Fibroblast of mammary gland (primary cell): ENCODE measurements around the gene MUC4.
A peak's percentile ranks its signal among the peaks of the same experiment; 100 is the strongest.
"Not testable (repeated sequence)": the region's sequence is repeated elsewhere in the genome, so short reads cannot be mapped to it uniquely, and the experiment has no call there.

Experiments used
- DNase-seq: peaks from one replicate; pipeline ENCODE4 v3.0.0-alpha.2; 2010; ENCODE audit warnings: low read depth
- H3K4me3 ChIP-seq: 2 replicates; pipeline ENCODE4 v1.5.1; 2011; ENCODE audit warnings: low read depth, mild to moderate bottlenecking, low read length, moderate library complexity; ENCODE audit not compliant: control insufficient read depth
- TF ChIP-seq, protein P1 (sequence below): conservative IDR thresholded peaks from 2 replicates; pipeline ENCODE4 v1.5.1; 2011; ENCODE audit warnings: low read depth, low read length, inconsistent platforms; ENCODE audit not compliant: control insufficient read depth, insufficient read depth

The MUC4 gene

DNA sequence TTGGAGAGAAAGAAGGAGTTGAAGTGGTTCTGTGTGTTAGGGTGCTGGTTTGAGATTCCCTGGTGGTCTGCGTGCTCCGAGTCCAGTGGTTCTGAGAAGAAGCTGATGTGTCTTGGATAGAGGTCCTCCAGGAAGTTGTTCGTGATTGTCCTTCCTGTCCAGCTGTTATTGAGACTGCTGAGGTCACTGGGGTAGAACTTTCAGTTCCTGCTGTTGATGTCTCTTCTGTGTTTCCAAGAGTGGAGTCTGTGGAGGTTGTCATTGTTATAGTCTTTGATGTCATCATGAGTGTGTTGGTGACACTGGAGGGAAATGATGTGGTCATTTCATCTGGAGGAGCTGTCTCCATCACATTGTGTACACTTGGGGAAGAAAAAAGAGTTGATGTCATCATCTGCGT is 20.8 kb downstream of the MUC4 start:
- TF ChIP-seq, protein P1, sequence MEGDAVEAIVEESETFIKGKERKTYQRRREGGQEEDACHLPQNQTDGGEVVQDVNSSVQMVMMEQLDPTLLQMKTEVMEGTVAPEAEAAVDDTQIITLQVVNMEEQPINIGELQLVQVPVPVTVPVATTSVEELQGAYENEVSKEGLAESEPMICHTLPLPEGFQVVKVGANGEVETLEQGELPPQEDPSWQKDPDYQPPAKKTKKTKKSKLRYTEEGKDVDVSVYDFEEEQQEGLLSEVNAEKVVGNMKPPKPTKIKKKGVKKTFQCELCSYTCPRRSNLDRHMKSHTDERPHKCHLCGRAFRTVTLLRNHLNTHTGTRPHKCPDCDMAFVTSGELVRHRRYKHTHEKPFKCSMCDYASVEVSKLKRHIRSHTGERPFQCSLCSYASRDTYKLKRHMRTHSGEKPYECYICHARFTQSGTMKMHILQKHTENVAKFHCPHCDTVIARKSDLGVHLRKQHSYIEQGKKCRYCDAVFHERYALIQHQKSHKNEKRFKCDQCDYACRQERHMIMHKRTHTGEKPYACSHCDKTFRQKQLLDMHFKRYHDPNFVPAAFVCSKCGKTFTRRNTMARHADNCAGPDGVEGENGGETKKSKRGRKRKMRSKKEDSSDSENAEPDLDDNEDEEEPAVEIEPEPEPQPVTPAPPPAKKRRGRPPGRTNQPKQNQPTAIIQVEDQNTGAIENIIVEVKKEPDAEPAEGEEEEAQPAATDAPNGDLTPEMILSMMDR: no peak
- no peak for DNase-seq
- H3K4me3 ChIP-seq: no peak overlapping the region

DNA sequence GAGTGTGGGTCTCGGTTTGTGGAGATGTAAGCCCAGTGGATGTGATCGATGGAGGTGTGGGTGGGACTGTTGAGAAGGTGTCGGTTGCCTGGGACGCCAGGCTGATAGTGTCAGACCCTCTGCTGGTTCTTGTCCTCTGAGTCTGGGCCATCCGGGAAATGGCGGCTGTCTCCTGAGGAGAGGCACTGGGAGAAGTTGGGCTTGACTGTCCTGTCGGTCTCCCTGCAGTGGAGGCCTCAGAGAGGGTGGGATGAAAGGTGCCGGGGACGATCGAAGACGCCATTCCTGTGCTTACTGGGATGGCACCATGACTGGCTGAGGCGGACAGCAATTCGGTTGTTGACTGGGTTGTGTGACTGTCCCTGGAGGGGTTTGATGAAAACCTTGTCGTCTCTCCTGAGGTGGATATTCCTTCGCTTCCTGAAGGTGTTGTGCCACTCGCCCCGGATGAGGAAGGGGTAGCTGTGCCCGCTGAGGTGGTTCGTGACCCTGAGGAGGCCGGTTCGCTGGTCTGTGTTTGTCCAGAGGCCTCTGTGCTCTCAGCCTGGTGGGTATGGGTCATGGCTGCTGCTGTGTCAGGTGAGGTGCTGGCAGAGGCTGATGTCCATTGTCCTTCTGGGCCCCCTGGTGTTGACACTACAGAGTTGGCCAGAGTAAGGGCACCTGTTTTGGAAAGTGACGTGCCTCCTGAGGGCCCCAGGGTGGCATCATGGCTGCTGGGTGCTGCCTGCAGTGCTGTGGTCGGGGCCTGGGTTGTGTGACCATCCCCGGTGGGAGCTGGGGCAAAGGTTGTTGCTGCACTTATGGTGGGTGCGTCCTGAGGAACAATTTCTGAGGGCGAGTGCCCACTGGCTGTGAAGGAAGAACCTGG is 22.8 kb downstream of the MUC4 start:
- no peak for DNase-seq
- TF ChIP-seq, protein P1: no peak
- no peak overlapping the region for H3K4me3 ChIP-seq

DNA sequence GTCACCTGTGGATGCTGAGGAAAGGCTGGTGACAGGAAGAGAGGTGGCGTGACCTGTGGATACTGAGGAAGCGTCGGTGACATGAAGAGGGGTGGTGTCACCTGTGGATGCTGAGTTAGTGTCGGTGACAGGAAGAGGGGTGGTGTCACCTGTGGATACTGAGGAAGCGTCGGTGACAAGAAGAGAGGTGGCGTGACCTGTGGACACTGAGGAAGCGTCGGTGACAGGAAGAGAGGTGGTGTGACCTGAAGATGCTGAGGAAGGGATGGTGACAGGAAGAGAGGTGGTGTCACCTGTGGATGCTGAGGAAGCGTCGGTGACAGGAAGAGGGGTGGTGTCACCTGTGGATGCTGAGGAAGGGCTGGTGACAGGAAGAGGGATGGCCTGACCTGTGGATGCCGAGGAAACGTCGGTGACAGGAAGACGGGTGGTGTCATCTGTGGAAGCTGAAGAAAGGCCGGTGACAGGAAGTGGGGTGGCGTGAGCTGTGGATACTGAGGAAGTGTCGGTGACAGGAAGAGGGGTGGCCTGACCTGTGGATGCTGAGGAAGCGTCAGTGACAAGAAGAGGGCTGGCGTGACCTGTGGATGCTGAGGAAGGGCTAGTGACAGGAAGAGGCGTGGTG is 25.8 kb downstream of the MUC4 start:
- not testable (repeated sequence) for DNase-seq, H3K4me3 ChIP-seq

DNA sequence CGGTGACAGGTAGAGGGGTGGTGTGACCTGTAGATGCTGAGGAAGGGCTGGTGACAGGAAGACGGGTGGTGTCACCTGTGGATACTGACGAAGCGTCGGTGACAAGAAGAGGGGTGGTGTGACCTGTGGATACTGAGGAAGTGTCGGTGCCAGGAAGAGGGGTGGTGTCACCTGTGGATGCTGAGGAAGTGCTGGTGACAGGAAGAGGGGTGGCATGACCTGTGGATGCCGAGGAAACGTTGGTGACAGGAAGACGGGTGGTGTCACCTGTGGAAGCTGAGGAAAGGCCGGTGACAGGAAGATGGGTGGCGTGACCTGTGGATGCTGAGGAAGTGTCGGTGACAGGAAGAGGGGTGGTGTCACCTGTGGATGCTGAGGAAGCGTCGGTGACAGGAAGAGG is 27.7 kb downstream of the MUC4 start:
- H3K4me3 ChIP-seq, DNase-seq: not testable (repeated sequence)

DNA sequence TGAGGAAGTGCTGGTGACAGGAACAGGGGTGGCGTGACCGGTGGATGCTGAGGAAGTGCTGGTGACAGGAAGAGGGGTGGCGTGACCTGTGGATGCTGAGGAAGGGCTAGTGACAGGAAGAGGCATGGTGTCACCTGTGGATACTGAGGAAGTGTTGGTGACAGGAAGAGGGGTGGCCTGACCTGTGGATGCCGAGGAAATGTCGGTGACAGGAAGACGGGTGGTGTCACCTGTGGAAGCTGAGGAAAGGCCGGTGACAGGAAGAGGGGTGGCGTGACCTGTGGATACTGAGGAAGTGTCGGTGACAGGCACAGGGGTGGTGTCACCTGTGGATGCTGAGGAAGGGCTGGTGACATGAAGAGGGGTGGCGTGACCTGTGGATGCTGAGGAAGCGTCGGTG is 30.5 kb downstream of the MUC4 start:
- not testable (repeated sequence) for DNase-seq

DNA sequence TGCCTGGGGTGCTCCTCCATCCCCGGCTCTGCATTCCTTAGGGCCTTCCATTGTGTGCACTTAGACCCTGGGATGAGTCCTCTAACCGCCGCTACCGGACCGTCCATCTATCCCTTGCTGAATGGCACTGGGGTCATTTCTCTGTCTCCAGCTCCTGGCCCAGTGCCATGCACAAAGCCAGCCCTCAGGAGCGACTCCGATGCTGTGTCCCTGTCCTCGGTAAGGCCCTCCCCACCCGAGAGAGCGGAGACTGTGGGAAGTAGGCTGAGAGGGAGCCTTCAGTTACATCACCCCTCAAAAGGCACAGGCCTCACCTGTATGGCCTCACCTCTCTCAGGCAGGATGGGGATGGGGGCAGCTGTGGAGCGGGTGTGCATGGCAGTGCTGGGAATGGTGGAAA is 33.8 kb downstream of the MUC4 start:
- no peak for DNase-seq
- H3K4me3 ChIP-seq: no peak overlapping the region
- TF ChIP-seq, protein P1: no peak

More for the DNA sequence above, 30.5 kb downstream of the MUC4 start:
- H3K4me3 ChIP-seq: not testable (repeated sequence)

DNA sequence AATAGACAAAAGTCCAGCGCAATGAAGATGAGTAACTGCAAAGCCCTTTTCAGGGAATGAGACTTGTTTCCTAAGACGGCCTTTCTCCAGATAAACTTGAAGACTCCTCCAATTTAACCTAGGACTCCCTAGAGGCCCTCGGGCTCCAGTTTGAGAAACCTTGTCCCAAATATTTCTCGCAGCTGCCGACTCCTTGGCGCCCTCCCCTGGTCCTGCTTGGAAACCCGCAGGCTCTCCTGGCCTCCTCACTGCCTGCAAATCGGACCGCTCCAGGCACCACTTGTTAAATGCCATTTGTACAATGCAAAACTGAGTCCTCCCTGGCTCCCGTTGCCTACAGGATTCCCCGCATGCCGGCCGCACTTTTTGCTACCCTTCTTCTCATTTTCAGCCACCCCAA is 36.8 kb downstream of the MUC4 start:
- TF ChIP-seq, protein P1: peak; percentile 62
- no peak overlapping the region for H3K4me3 ChIP-seq
- DNase-seq: peak; percentile 51

DNA sequence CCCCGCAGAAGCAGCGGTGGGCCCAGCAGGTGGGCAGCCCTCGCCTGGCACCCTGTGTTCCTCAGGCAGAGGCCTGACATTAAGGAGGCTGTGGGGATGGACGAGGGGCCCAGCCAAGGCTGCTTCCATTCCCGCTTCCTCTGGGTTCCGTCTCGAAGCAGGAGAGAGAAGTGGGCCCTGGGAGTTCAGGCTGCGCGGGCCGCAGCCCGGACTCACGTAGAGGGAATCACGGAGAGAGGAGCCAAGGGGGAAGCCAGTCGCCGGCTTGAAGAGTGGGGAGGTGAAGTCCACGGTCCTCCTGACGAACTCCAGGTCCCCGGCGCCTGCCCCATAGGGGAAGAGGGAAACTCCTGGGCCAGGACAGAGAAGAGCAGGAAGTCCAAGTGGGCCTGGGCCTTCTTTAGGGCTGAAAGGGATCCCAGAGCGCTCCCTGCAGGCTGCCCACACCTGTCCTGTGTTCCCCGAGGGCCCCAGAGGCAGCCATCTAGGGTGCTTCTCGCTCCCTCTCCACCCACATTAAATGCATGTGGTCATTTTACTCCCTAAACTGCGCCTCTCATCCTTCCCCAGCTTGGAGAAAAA is 37.7 kb downstream of the MUC4 start:
- TF ChIP-seq, protein P1: no peak
- H3K4me3 ChIP-seq: no peak overlapping the region
- no peak for DNase-seq
